HFF-Myc (cell line): Measurements from ENCODE around the gene DDX4.

Experiments
- DNase-seq: peaks from one replicate; pipeline ENCODE4 v3.0.0-alpha.2; 2011; ENCODE audit warnings: low read depth; ENCODE audit errors: extremely low read depth
- H3K4me3 ChIP-seq: replicated peaks from 2 replicates; pipeline ENCODE4 v1.5.1; 2011; ENCODE audit warnings: low read depth, mild to moderate bottlenecking, control low read depth, low read length
- CTCF ChIP-seq: IDR thresholded peaks from 2 replicates; pipeline ENCODE4 v1.5.1; 2012; ENCODE audit warnings: mild to moderate bottlenecking, low read depth, low read length, control low read depth; ENCODE audit errors: missing control alignments

Gene DDX4

GRCh38 chr5:55860288-55860687 is 122.4 kb downstream of the DDX4 start:
- no peak overlapping the region for H3K4me3 ChIP-seq
- TF ChIP-seq CTCF: no peak
- no peak for DNase-seq

GRCh38 chr5:55860709-55861108 is 122.8 kb downstream of the DDX4 start:
- H3K4me3 ChIP-seq: no peak overlapping the region
- TF ChIP-seq CTCF: no peak
- no peak for DNase-seq

GRCh38 chr5:55864606-55865541 is 127.0 kb downstream of the DDX4 start:
- TF ChIP-seq CTCF: no peak
- H3K4me3 ChIP-seq: no peak overlapping the region
- no peak for DNase-seq

- TF ChIP-seq CTCF: no peak
- H3K4me3 ChIP-seq: no peak overlapping the region
- no peak for DNase-seq
Measured at GRCh38 chr5:55865831-55866230, 128.0 kb downstream of the DDX4 start.

GRCh38 chr5:55866485-55866884 is 128.6 kb downstream of the DDX4 start:
- no peak for TF ChIP-seq CTCF
- DNase-seq: no peak
- no peak overlapping the region for H3K4me3 ChIP-seq
